Measurements from ENCODE around the gene SLC8A1.

SLC8A1 gene

DNA sequence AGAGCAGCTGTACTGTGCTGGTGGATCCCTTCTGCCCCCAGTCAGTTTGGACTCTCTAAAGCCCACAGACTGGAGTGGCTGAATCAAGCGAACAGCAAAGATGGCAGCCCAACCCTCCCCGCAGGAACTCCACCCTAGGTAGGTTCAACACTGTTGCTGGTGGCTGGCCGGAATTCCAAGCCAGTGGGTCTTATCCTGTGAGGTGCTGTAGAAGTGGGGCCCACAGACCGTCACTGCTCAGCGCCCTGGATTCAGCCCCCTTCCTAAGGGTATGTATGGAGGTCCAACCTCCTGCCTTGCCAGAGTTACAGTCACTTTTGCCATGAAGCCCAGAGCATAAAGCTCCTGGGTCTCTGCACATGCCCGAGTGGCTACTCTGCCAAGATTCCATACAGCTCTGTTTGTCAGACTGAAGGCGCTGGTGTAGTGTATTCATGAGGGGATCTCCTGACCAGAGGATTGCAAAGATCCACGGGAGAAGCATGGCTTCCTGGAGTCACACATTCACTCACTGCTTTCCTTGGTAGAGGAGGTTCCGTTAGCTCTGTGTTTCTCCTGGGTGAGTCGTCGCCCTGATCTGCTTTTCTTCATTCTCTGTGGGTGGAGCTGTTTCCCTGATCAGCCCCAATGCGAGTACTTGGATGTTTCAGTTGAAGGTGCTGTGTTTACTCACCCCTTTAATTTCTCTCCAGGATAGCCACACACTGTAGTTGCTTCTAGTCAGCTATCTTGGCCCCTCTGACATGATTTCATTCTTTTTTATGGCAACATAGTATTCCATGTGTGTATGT is 379.3 kb downstream of the SLC8A1 start:
- ChIA-PET POLR2A (no interaction called here), CTCF (interaction anchor here (1.3 to 1.4 kb wide), 2 partner anchors 10 to 11 kb away, joined by 3 to 4 read pairs; no protein-coding TSS in a partner anchor)
- DNase-seq (ENCODE audit: low read depth, low spot score), result no peak
- H3K4me3 ChIP-seq (ENCODE audit: low read depth, low read length), result no peak overlapping the region
- TF ChIP-seq, protein P1, sequence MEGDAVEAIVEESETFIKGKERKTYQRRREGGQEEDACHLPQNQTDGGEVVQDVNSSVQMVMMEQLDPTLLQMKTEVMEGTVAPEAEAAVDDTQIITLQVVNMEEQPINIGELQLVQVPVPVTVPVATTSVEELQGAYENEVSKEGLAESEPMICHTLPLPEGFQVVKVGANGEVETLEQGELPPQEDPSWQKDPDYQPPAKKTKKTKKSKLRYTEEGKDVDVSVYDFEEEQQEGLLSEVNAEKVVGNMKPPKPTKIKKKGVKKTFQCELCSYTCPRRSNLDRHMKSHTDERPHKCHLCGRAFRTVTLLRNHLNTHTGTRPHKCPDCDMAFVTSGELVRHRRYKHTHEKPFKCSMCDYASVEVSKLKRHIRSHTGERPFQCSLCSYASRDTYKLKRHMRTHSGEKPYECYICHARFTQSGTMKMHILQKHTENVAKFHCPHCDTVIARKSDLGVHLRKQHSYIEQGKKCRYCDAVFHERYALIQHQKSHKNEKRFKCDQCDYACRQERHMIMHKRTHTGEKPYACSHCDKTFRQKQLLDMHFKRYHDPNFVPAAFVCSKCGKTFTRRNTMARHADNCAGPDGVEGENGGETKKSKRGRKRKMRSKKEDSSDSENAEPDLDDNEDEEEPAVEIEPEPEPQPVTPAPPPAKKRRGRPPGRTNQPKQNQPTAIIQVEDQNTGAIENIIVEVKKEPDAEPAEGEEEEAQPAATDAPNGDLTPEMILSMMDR (IDR thresholded peaks at IDR 0.05; ENCODE audit: insufficient read depth, low read length, missing control alignments), result no peak

- DNase-seq (ENCODE audit: low read depth, low spot score), result no peak
Measured at GRCh38 chr2:40062381-40062780, 389.5 kb downstream of the SLC8A1 start.

DNA sequence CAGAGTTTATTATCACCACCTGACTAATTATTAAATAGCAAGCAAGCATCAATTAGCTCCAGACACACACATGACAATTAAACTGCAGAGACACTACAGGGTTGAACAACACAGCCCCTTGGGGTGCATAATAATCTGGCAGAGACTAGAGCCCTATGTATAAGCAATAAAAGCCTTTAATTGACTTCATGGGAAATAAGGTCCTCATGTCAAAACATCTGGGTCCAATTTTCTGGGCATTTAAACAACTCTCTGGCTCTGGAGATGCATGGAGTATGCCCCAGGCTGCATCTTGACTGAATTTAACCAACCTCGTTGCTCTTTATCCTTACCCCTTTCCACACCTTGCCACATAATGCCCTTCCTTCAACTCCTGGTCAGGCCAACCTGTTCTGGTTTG is 402.1 kb downstream of the SLC8A1 start:
- CTCF ChIA-PET, result interaction anchor here (1.4 kb wide), 1 partner anchor 11 kb away, joined by 4 read pairs; no protein-coding TSS in a partner anchor

More at GRCh38 chr2:40062381-40062780, 389.5 kb downstream of the SLC8A1 start:
- CTCF ChIA-PET, result interaction anchor here (1.3 kb wide), 1 partner anchor 10 kb away, joined by 3 read pairs; no protein-coding TSS in a partner anchor
- H3K4me3 ChIP-seq (ENCODE audit: low read depth, low read length), result no peak overlapping the region
- TF ChIP-seq, protein P1 (IDR thresholded peaks at IDR 0.05; ENCODE audit: insufficient read depth, low read length, missing control alignments), result no peak
- POLR2A ChIA-PET, result no interaction called here

GRCh38 chr2:40048506-40048905 is 403.4 kb downstream of the SLC8A1 start:
- DNase-seq (ENCODE audit: low read depth, low spot score), result no peak
- no peak overlapping the region for H3K4me3 ChIP-seq (ENCODE audit: low read depth, low read length)
- CTCF ChIA-PET, result interaction anchor here (0.9 to 1.2 kb wide), 3 partner anchors 16 to 135 kb away, joined by 3 read pairs; no protein-coding TSS in a partner anchor
- TF ChIP-seq, protein P1 (IDR thresholded peaks at IDR 0.05; ENCODE audit: insufficient read depth, low read length, missing control alignments), result no peak
- POLR2A ChIA-PET, result no interaction called here

More for the DNA sequence above, 402.1 kb downstream of the SLC8A1 start:
- no peak for DNase-seq (ENCODE audit: low read depth, low spot score)
- TF ChIP-seq, protein P1 (IDR thresholded peaks at IDR 0.05; ENCODE audit: insufficient read depth, low read length, missing control alignments), result no peak
- H3K4me3 ChIP-seq (ENCODE audit: low read depth, low read length), result no peak overlapping the region
- POLR2A ChIA-PET, result no interaction called here

DNA sequence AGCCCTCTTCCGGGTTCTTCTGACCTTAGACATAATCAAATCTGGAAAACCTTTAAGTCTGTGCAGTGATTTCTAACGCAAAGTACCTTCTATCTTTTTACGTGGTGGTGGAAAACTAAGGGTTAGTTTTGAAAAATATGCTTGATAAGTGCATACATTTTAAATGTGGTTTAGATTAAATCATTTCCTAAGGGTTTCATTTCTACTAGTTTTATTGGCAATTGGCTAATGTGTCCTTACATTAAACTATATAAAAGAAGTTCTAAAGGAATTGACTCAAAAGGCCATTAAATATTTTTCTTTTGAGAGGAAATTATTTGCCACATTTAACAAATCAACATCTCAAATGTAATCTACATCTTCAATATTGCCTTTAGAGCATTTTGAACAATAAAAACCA is 404.5 kb downstream of the SLC8A1 start:
- no peak overlapping the region for H3K4me3 ChIP-seq (ENCODE audit: low read depth, low read length)
- ChIA-PET CTCF (interaction anchor here (1.2 kb wide), 1 partner anchor 24 kb away, joined by 3 read pairs; no protein-coding TSS in a partner anchor), POLR2A (no interaction called here)
- TF ChIP-seq, protein P1 (IDR thresholded peaks at IDR 0.05; ENCODE audit: insufficient read depth, low read length, missing control alignments), result no peak
- no peak for DNase-seq (ENCODE audit: low read depth, low spot score)
